ENCODE measurements around the gene ZBTB9. TPM values are rescaled to one million over a fixed set of nuclear protein-coding genes. Genes with fewer than 3 reads are reported as not detected.

The ZBTB9 gene
- total RNA-seq, 4 donors from 2014 or later = 5.9 to 9.9 (median 7.4) TPM

- TF ChIP-seq POLR2AphosphoS5 (IDR thresholded peaks at IDR 0.05) (no peak), EP300 (IDR thresholded peaks at IDR 0.05) (no peak), POLR2A (IDR thresholded peaks at IDR 0.05) (no peak)
- TF ChIP-seq, protein P1, sequence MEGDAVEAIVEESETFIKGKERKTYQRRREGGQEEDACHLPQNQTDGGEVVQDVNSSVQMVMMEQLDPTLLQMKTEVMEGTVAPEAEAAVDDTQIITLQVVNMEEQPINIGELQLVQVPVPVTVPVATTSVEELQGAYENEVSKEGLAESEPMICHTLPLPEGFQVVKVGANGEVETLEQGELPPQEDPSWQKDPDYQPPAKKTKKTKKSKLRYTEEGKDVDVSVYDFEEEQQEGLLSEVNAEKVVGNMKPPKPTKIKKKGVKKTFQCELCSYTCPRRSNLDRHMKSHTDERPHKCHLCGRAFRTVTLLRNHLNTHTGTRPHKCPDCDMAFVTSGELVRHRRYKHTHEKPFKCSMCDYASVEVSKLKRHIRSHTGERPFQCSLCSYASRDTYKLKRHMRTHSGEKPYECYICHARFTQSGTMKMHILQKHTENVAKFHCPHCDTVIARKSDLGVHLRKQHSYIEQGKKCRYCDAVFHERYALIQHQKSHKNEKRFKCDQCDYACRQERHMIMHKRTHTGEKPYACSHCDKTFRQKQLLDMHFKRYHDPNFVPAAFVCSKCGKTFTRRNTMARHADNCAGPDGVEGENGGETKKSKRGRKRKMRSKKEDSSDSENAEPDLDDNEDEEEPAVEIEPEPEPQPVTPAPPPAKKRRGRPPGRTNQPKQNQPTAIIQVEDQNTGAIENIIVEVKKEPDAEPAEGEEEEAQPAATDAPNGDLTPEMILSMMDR (IDR thresholded peaks at IDR 0.05) = no peak
- no peak overlapping the region for H3K4me3 ChIP-seq
- DNase-seq (ENCODE audit: low spot score in 2 of 2) = no peak
- H3K9me3 ChIP-seq = no peaks in the 10 kb centered on the region
- no peaks in the 10 kb centered on the region for H3K27me3 ChIP-seq
- 88% methylated on average over 10 of the region's 10 CpGs for WGBS
- H3K27ac ChIP-seq = no peak overlapping the region
- peaks cover 63% of the 10 kb centered on the region for H3K36me3 ChIP-seq
- H3K4me1 ChIP-seq = no peaks in the 10 kb centered on the region
Measured at GRCh38 chr6:33446356-33446755, 8.0 kb upstream of the ZBTB9 start.

GRCh38 chr6:33450434-33450833 lies 3.9 kb upstream of the ZBTB9 start:
- peaks cover 22% of the 10 kb centered on the region for H3K4me1 ChIP-seq
- TF ChIP-seq POLR2AphosphoS5 (IDR thresholded peaks at IDR 0.05) (no peak), EP300 (IDR thresholded peaks at IDR 0.05) (no peak), POLR2A (IDR thresholded peaks at IDR 0.05) (no peak)
- TF ChIP-seq, protein P1 (IDR thresholded peaks at IDR 0.05) = no peak
- no peaks in the 10 kb centered on the region for H3K27me3 ChIP-seq
- H3K9me3 ChIP-seq = no peaks in the 10 kb centered on the region
- no peak for DNase-seq (ENCODE audit: low spot score in 2 of 2)
- peaks cover 29% of the 10 kb centered on the region for H3K36me3 ChIP-seq
- H3K4me3 ChIP-seq = no peak overlapping the region
- no peak overlapping the region for H3K27ac ChIP-seq
- WGBS = 71% methylated on average over 3 of the region's 3 CpGs

DNA sequence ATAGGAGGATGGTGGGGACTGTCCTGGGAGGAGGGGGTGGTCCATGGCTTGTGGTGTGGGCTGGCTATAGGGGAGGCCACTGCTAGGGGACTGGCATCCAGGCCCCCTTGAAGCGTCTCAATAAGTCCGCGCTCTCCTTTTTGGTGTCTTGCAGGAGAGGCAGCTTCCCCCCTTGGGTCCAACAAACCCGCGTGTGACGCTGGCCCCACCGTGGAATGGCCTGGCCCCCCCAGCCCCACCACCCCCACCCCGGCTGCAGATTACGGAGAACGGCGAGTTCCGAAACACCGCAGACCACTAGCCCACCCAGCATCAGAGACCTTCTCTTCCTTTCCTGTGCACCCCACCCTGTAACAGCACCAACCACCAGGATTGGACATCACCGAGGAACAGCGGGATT lies 2.8 kb upstream of the ZBTB9 start:
- Histone ChIP-seq H3K4me1 (peaks cover 22% of the 10 kb centered on the region), H3K9me3 (no peaks in the 10 kb centered on the region), H3K4me3 (no peak overlapping the region), H3K27ac (no peak overlapping the region), H3K36me3 (peaks cover 32% of the 10 kb centered on the region), H3K27me3 (no peaks in the 10 kb centered on the region)
- DNase-seq (ENCODE audit: low spot score in 2 of 2) = no peak
- TF ChIP-seq POLR2A (IDR thresholded peaks at IDR 0.05) = no peak
- TF ChIP-seq EP300 (IDR thresholded peaks at IDR 0.05) = no peak
- TF ChIP-seq, protein P1 (IDR thresholded peaks at IDR 0.05) = no peak
- TF ChIP-seq POLR2AphosphoS5 (IDR thresholded peaks at IDR 0.05) = no peak
- 81% methylated on average over 5 of the region's 15 CpGs for WGBS

- Histone ChIP-seq H3K4me1 (peaks cover 22% of the 10 kb centered on the region), H3K27ac (no peak overlapping the region), H3K4me3 (no peak overlapping the region), H3K36me3 (peaks cover 28% of the 10 kb centered on the region), H3K27me3 (no peaks in the 10 kb centered on the region), H3K9me3 (no peaks in the 10 kb centered on the region)
- no peak for DNase-seq (ENCODE audit: low spot score in 2 of 2)
- 75% methylated on average over 3 of the region's 4 CpGs for WGBS
- TF ChIP-seq EP300 (IDR thresholded peaks at IDR 0.05) (no peak), POLR2AphosphoS5 (IDR thresholded peaks at IDR 0.05) (no peak), POLR2A (IDR thresholded peaks at IDR 0.05) (no peak)
- TF ChIP-seq, protein P1 (IDR thresholded peaks at IDR 0.05) = no peak
Measured at GRCh38 chr6:33452496-33452895, 1.9 kb upstream of the ZBTB9 start.

DNA sequence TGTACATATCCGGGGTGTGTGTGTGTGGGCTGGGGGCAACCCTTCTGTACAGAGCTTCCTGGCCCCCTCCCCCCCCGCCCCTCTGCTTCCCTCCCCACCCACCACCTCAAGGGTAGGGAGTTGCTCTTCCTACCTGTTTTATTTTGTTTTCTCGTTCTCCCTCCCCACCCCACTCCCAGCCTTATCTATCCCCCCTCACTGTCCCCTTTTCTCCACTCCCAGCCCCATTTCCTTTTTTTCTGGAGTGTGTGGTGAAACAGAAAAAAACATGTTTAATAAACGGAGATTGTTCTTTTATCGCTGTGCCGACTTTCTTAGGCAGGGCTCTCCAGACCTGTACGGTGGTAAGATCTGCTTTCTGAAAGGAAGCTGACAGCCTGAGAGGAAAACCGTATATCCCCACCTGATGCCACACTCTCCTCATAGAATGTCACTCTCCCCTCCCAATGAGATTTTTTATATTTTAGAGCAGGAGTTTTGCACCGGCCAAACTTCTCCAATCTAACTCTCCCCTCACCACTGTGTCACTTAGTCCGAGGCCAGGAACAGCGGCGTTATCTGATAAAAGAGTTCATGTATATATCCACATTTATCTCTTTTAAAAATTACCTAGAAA lies 875 bp upstream of the ZBTB9 start:
- peak overlapping the region; percentile 79 for H3K4me3 ChIP-seq
- no peak overlapping the region for H3K27ac ChIP-seq
- no peaks in the 10 kb centered on the region for H3K27me3 ChIP-seq
- peaks cover 18% of the 10 kb centered on the region for H3K36me3 ChIP-seq
- H3K4me1 ChIP-seq = peaks cover 22% of the 10 kb centered on the region
- under 1% methylated on average over 12 of the region's 12 CpGs for WGBS
- H3K9me3 ChIP-seq = no peaks in the 10 kb centered on the region
- no peak for TF ChIP-seq EP300 (IDR thresholded peaks at IDR 0.05)
- TF ChIP-seq POLR2A (IDR thresholded peaks at IDR 0.05) = no peak
- TF ChIP-seq, protein P1 (IDR thresholded peaks at IDR 0.05) = no peak
- TF ChIP-seq POLR2AphosphoS5 (IDR thresholded peaks at IDR 0.05) = no peak
- no peak for DNase-seq (ENCODE audit: low spot score in 2 of 2)

All from suprapubic skin (tissue), 4 donors.